ENCODE measurements around the gene LMO7.

LMO7 gene

DNA sequence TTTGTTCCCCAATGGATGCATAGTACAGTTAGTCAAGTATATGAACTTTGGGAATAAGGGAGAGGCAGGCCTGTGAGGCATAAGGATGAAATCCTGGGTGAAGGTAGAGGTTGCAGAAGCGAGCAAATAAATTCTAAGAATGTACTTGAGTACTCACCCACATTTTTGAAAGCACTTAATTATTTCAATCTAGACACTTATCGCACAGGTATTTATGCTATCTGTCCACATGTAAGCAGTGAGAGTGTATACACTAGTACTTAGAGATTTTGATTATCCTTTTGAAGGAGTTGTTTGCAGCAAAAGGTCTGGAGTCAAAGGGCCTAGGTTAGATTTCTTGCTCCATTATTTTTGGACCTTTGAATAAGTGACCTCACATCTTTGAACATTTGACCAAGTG is 77.7 kb downstream of the LMO7 start:
- no peak for TF ChIP-seq CTCF (IDR thresholded peaks at IDR 0.05; ENCODE audit: insufficient read depth, low read length, missing control alignments)
- POLR2A ChIA-PET, result no interaction called here
- no peak for DNase-seq (ENCODE audit: low read depth, low spot score)
- CTCF ChIA-PET, result interaction anchor here (0.7 to 7.2 kb wide), 2 partner anchors 8 to 18 kb away, joined by 3 to 51 read pairs; no protein-coding TSS in a partner anchor
- no peak overlapping the region for H3K4me3 ChIP-seq (ENCODE audit: low read depth, low read length)

- ChIA-PET POLR2A (interaction anchor here (0.6 kb wide), 1 partner anchor 77 kb away, joined by 4 read pairs; no protein-coding TSS in a partner anchor), CTCF (interaction anchor here (7.2 kb wide), 1 partner anchor 20 kb away, joined by 51 read pairs; no protein-coding TSS in a partner anchor)
- TF ChIP-seq CTCF (IDR thresholded peaks at IDR 0.05; ENCODE audit: insufficient read depth, low read length, missing control alignments), result no peak
- H3K4me3 ChIP-seq (ENCODE audit: low read depth, low read length), result no peak overlapping the region
- DNase-seq (ENCODE audit: low read depth, low spot score), result no peak
These were observed 79.7 kb downstream of the LMO7 start for GRCh38 chr13:75715601-75716523.

DNA sequence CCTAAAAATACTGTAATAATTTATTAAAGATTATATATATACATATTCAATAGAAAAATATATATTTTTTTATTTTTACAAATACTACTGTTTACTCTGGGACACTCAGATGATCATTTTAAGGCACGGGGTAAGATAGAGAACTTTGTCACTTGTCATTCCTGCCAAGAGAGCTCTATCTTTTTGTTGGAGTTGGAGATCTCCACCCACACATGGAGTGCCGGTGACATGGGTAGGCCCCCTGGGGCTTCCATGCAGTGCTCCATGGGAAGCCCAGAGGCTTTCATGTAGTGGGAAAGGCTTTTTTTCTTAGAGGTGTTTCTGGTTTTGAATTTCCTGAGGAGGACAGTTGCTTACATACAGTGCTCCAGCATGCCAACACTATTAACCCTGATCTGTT is 81.4 kb downstream of the LMO7 start:
- ChIA-PET POLR2A (no interaction called here), CTCF (interaction anchor here (7.2 kb wide), 1 partner anchor 21 kb away, joined by 51 read pairs; no protein-coding TSS in a partner anchor)
- H3K4me3 ChIP-seq (ENCODE audit: low read depth, low read length), result no peak overlapping the region
- DNase-seq (ENCODE audit: low read depth, low spot score), result no peak
- TF ChIP-seq CTCF (IDR thresholded peaks at IDR 0.05; ENCODE audit: insufficient read depth, low read length, missing control alignments), result no peak

- no peak for DNase-seq (ENCODE audit: low read depth, low spot score)
- TF ChIP-seq CTCF (IDR thresholded peaks at IDR 0.05; ENCODE audit: insufficient read depth, low read length, missing control alignments), result no peak
- POLR2A ChIA-PET, result no interaction called here
- CTCF ChIA-PET, result no interaction called here
- H3K4me3 ChIP-seq (ENCODE audit: low read depth, low read length), result no peak overlapping the region
These were observed 85.2 kb downstream of the LMO7 start for GRCh38 chr13:75721307-75721706.

- CTCF ChIA-PET, result interaction anchor here (1.4 kb wide), 1 partner anchor 28 kb away, joined by 4 read pairs; no protein-coding TSS in a partner anchor
- POLR2A ChIA-PET, result no interaction called here
- no peak overlapping the region for H3K4me3 ChIP-seq (ENCODE audit: low read depth, low read length)
- TF ChIP-seq CTCF (IDR thresholded peaks at IDR 0.05; ENCODE audit: insufficient read depth, low read length, missing control alignments), result no peak
- DNase-seq (ENCODE audit: low read depth, low spot score), result no peak
These were observed 87.8 kb downstream of the LMO7 start for GRCh38 chr13:75723901-75724300.

- CTCF ChIA-PET, result interaction anchor here (1.3 to 1.4 kb wide), 2 partner anchors 29 to 37 kb away, joined by 3 to 4 read pairs; no protein-coding TSS in a partner anchor
- POLR2A ChIA-PET, result no interaction called here
- no peak for DNase-seq (ENCODE audit: low read depth, low spot score)
- TF ChIP-seq CTCF (IDR thresholded peaks at IDR 0.05; ENCODE audit: insufficient read depth, low read length, missing control alignments), result no peak
- H3K4me3 ChIP-seq (ENCODE audit: low read depth, low read length), result no peak overlapping the region
These were observed 88.8 kb downstream of the LMO7 start for GRCh38 chr13:75724752-75725517.

Data from AG04449 (cell line).